GM03348 (cell line): ENCODE data around the gene INHBB.
"Not testable (repeated sequence)": the region's sequence is repeated elsewhere in the genome, so short reads cannot be mapped to it uniquely, and the experiment has no call there.

ENCODE experiments used
- DNase-seq: peaks from one replicate; pipeline ENCODE4 v3.0.0; 2012; ENCODE audit warnings: low spot score

The INHBB gene

GRCh38 chr2:120382541-120383144 is 36.7 kb downstream of the INHBB start:
- no peak for DNase-seq

- no peak for DNase-seq
Observed at GRCh38 chr2:120383191-120383590, 37.3 kb downstream of the INHBB start.

GRCh38 chr2:120383631-120384340 is 37.9 kb downstream of the INHBB start:
- DNase-seq, result no peak

- no peak for DNase-seq
Observed at GRCh38 chr2:120384486-120385354, 38.8 kb downstream of the INHBB start.

- no peak for DNase-seq
Observed at GRCh38 chr2:120385355-120386127, 39.6 kb downstream of the INHBB start.

GRCh38 chr2:120388222-120389035 is 42.5 kb downstream of the INHBB start:
- DNase-seq, result no peak

GRCh38 chr2:120389036-120389391 is 43.1 kb downstream of the INHBB start:
- no peak for DNase-seq

- no peak for DNase-seq
Observed at GRCh38 chr2:120390381-120391055, 44.6 kb downstream of the INHBB start.

- DNase-seq, result not testable (repeated sequence)
Observed at GRCh38 chr2:120391382-120391781, 45.4 kb downstream of the INHBB start.

- no peak for DNase-seq
Observed at GRCh38 chr2:120391911-120392665, 46.2 kb downstream of the INHBB start.

GRCh38 chr2:120392923-120393322 is 47.0 kb downstream of the INHBB start:
- DNase-seq, result no peak

GRCh38 chr2:120393456-120393855 is 47.5 kb downstream of the INHBB start:
- DNase-seq, result no peak

- no peak for DNase-seq
Observed at GRCh38 chr2:120394764-120395163, 48.8 kb downstream of the INHBB start.

- no peak for DNase-seq
Observed at GRCh38 chr2:120395221-120396012, 49.5 kb downstream of the INHBB start.

- DNase-seq, result no peak
Observed at GRCh38 chr2:120396013-120396860, 50.3 kb downstream of the INHBB start.

GRCh38 chr2:120396861-120397811 is 51.2 kb downstream of the INHBB start:
- DNase-seq, result peak; percentile 34
